Measurements from ENCODE around the gene HBA2. TPM values are rescaled to one million over a fixed set of nuclear protein-coding genes. Genes with fewer than 3 reads are reported as not detected.

HBA2 gene
- total RNA-seq, 2 donors from 2014 or later = not detected

- peaks cover 11 to 14% of the 10 kb centered on the region in 2 donors for H3K4me1 Mint-ChIP-seq (ENCODE audit: low read depth in 2 of 2)
- ATAC-seq = no peak
- H3K9me3 Mint-ChIP-seq = no peaks in the 10 kb centered on the region
- H3K4me3 Mint-ChIP-seq = no peak overlapping the region
- H3K27ac Mint-ChIP-seq = no peak overlapping the region
- H3K36me3 Mint-ChIP-seq = peaks cover 19% of the 10 kb centered on the region
- DNase-seq (ENCODE audit: low spot score) = no peak
- no peaks in the 10 kb centered on the region for H3K27me3 Mint-ChIP-seq
Measured at GRCh38 chr16:220021-220420, 47.3 kb downstream of the HBA2 start.

Other genes starting within 250 kb of the HBA2 start
- 10 to 100 TPM; 39.8 to 84.7 TPM for gene POLR3K, start 119.3 kb upstream of the HBA2 start, total RNA-seq
- gene SNRNP25, start 119.0 kb upstream of the HBA2 start, total RNA-seq = 10 to 100 TPM; 35.6 to 39.8 TPM
- gene RHBDF1, start 100.2 kb upstream of the HBA2 start, total RNA-seq = 1 to 10 TPM in 1 of 2 donors, under 1 TPM in 1; 0.84 to 2.5 TPM
- 10 to 100 TPM; 39.9 to 43.8 TPM for gene MPG, start 94.7 kb upstream of the HBA2 start, total RNA-seq
- gene NPRL3, start 34.2 kb upstream of the HBA2 start, total RNA-seq = 10 to 100 TPM; 33.3 to 68.5 TPM
- not detected for gene HBZ, start 20.2 kb upstream of the HBA2 start, total RNA-seq
- gene HBM, start 6.9 kb upstream of the HBA2 start, total RNA-seq = not detected
- gene HBA1, start 3.8 kb downstream of the HBA2 start, total RNA-seq = 1 to 10 TPM in 1 of 2 donors, not detected in 1; 4.6 TPM
- not detected for gene HBQ1, start 7.6 kb downstream of the HBA2 start, total RNA-seq
- 100 to 1,000 TPM in 1 of 2 donors, 10 to 100 TPM in 1; 54.2 to 115 TPM for gene LUC7L, start 56.6 kb downstream of the HBA2 start, total RNA-seq
- gene FAM234A, start 61.9 kb downstream of the HBA2 start, total RNA-seq = 10 to 100 TPM; 10.5 to 13.0 TPM
- not detected for gene RGS11, start 103.1 kb downstream of the HBA2 start, total RNA-seq
- not detected for gene ARHGDIG, start 107.7 kb downstream of the HBA2 start, total RNA-seq
- gene PDIA2, start 110.3 kb downstream of the HBA2 start, total RNA-seq = not detected
- gene AXIN1, start 179.8 kb downstream of the HBA2 start, total RNA-seq = 10 to 100 TPM; 20.1 to 29.1 TPM
- gene MRPL28, start 197.7 kb downstream of the HBA2 start, total RNA-seq = 10 to 100 TPM; 80.6 to 98.6 TPM
- 10 to 100 TPM; 39.4 to 46.8 TPM for gene PGAP6, start 209.1 kb downstream of the HBA2 start, total RNA-seq
- 1 to 10 TPM; 2.7 to 9.1 TPM for gene NME4, start 224.3 kb downstream of the HBA2 start, total RNA-seq
- gene DECR2, start 229.0 kb downstream of the HBA2 start, total RNA-seq = 10 to 100 TPM in 1 of 2 donors, 1 to 10 TPM in 1; 4.5 to 28.6 TPM